IPS DF 4.7 (cell line): ENCODE data around the gene NYAP2.

ENCODE experiments used
- DNase-seq: peaks from one replicate; pipeline ENCODE4 v3.0.0-alpha.2; 2013; ENCODE audit warnings: low spot score; ENCODE audit errors: extremely low read depth

Gene NYAP2

DNA sequence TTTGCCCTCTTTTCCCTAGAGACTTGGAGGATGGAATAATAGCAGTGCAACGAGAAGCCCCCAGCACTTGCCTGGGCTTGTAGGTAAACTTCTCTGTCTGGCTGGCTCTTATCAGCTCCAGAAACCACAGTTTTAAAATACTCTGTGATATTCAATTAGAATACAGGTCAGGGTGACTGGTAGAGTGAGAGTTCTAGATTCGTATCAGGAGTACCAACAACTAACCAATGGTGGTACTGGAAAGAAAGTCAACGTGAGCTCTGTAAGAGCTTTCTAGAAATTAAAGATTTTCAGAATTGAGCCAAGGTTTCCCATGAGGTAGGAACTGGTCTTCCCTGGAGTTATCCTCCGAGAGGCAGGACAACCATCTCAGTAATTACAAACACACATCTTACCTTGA lies 216.9 kb downstream of the NYAP2 start:
- no peak for DNase-seq

DNA sequence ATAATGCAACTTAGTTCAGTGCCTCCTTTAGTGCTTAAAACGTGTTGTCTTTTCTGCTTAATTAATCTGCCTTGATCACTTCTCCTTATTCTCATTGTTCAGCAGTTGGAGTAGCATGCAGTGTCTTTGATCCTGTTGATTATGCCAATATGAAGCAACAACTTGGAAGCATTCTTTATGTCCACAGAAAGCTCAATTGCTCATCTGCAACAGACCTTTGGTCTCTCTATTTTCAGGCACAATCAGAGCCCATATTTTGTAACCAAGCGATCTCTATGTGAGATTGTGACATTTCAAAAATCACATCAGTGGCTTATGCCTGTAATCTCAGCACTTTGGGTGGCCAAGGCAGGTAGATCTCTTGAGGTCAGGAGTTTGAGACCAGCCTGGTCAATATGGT lies 217.3 kb downstream of the NYAP2 start:
- DNase-seq, result no peak

DNA sequence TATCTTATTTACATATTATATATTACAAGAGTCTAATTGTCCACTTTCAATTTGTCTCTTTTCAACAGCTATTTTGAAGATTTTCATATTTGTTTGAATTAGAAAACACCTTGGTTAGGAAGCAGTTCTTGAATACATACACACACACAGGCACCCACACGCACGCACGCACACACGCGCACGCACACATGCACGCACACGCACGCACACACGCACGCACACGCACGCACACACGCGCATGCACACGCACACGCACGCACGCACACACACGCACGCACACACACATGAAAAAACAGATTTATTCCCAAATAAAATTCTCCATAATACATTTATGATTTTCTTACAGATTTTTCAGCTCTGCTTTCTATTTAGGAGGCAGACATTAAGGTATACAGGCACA lies 220.7 kb downstream of the NYAP2 start:
- no peak for DNase-seq

DNA sequence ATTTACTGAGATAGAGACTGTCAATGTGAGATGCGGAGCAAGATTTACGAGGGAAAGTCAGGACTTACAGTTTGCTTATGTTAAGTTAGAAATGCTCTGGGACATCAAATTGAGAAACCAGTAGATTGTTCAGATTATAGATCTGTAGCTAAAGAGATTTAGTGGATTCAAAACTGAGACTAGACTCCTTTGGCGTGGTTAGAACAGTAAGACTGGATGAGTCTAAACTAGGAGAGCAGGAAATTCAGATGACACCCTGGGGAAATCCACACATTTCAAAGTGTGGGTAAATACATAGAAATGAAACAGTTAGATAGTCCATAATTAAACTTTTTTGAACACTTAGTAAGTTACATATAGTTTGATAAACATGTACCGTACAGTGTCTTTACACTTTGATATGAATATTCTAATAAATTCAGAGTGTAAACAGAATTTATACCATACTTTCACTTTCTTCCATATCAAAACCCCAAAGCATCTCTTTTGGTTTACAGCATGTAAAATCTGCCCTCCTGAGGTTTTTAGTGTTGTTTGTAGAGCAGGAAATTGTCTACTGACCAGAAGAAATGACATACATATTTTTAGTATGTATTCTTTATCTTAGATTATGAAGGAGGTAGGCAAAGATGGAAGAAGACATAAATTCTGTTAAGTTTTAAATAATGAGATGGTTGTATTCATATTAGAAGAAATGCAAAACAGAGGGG lies 231.5 kb downstream of the NYAP2 start:
- no peak for DNase-seq

DNA sequence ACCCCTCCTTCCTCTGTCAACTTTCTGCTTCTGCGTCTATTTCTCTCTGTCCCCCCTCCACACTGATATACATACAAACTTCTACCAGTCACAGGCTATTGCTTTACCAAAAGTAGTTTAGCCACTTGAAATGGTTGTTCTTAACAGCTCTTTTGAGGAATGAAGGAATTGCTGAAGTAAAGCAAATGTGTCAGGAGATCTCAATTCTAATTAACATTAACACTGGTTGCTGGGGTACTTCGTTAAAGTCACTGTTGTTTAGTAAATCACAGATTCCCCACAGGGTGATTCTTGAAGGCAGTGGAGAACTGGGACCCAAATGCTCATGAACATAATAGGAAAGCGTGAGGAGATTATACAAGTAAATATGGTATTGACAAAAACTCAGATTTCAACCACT lies 232.8 kb downstream of the NYAP2 start:
- no peak for DNase-seq

DNA sequence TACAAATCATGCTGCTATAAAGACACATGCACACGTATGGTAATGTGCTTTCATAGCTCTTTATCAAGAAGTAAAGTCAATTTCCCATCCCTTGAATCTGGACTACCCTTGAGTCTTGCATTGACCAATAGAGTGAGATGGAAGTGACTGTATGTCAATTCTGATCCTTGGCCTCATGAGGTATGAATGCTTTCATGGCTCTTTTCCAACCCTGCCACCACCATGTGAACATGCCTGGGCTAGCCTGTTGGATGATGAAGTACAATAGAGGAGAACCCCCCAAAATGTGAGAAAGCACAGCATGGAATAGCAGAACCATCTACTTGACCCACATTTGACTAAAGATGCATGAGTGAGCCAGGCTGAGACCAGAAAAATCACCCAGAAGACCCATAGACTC lies 237.0 kb downstream of the NYAP2 start:
- DNase-seq, result no peak

DNA sequence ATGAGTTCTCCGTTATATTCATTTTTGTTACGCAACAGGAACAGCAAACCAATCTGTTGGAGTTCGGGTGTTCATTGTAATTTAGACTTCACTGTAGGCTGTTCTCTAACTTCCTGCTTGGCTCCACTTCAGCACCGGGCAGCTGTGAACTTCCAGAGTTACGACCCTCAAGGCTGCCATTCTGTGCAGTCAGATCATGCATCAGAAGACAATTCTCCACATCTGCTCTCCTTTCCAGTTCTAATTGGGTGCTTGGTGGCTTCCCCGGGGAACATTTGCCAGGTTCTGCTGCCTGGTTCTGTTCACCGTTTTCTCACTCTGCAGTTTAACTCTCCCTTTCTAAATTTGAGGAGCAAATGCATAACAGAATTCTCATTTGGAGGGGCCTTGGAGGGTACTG lies 237.7 kb downstream of the NYAP2 start:
- no peak for DNase-seq

DNA sequence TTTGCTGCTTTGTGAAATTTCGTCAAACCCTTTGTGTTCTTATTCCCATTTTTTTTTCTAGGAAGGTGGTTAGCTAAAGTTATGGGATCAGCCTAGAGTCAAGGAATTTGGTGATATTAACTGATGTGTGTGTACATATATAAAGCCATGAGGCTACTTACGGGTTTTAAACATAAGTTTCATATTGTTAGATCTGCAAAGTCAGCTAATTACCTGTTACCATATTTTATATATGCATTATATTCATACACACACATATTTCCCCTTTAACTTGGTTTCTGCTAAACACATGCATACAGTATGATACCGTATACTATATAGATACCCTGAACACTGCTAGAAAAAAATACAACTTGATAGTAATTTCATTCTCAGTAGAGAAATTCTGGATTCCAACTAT lies 241.0 kb downstream of the NYAP2 start:
- DNase-seq, result no peak

DNA sequence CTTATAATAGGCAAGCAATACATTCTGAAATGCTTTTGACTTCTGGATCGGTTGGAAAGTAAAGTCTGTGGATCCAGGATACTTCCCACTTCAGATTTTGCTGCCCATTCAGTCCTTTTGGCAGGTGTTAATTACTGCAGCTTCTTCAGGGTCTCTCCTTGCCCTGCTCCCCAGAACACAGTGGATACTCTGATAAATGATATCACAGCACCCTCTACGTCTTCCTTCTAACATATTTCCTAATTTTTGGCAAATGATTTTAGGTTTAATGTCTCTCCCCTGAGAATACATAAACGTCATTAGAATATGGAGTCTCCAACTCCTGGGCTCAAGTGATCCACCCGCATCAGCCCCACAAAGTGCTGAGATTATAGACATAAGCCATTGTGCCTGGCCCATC lies 249.8 kb downstream of the NYAP2 start:
- DNase-seq, result no peak

DNA sequence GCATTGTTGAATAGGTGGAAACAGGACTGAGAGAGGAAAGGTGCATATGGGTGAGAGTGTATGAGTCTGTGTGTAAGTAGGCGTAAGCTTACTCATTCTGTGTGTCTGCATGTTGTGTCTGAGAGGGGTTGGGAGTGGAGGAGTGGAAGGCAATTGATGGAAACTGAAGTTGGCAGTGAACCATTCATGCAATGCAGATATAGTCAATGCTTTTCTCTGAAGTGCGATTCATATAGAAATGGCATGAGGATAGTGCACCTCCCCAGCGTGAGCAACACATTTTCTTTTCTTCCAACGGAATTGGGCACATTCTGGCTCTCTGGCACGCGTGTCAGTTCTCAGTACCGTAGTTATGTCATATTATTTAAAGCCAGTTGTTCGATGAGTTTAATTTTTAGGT lies 250.5 kb downstream of the NYAP2 start:
- no peak for DNase-seq

DNA sequence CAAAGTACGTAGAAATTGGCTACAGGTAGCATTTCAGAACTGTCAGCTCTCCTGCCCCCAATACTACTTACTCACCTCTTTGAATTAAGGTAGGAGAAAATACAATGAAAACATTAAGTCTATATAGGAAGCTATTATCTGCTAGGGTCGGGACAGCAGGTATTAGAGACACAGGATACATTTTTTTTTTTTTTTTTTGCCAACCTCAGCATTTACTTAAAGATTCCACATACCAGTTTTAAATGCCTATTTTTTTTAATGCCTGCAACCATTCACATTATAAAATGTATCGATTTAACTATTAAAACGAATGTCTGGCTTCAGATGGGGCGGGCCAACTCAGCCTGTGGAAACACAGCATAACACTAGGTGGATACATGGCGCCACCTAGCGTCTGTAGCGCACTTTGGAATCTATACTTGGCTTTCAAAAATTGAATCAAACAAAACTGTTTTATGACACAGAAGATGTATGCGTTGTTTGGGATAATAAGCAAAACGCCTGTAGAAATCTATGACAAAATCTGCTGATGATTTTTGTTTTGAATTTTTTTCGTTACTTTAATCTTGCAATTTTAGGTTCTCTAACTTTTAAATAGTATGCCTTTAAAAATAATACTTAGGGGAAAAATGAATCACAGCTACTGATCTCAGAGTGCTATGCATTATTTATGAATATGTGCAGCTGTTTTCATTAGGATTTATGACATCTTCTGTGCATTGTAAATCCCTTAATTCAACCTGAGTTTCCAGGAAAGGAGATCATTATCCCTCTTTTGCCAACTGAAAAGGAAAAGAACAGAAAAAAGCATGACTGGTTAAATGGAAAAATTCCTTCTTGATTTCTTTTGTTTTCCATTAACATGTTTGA lies 261.0 kb downstream of the NYAP2 start:
- DNase-seq, result no peak

DNA sequence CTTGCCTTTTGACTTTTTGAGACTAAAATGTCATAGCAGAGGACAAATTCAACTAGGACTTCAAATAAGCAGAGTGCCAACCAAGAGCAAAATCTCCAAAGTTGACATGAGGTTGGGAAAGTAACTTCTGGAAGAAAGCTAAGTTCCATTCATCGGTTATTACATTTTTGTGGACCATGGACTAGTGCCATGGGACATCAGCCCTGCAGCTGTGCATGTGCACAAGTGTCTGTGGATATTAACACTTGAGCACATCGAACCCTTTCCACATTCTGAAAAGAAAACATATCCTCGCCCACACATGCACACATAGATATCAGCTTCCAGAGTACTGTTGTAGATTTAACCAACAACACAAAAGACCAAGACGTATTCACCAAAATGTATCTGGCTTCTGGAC lies 262.6 kb downstream of the NYAP2 start:
- no peak for DNase-seq

DNA sequence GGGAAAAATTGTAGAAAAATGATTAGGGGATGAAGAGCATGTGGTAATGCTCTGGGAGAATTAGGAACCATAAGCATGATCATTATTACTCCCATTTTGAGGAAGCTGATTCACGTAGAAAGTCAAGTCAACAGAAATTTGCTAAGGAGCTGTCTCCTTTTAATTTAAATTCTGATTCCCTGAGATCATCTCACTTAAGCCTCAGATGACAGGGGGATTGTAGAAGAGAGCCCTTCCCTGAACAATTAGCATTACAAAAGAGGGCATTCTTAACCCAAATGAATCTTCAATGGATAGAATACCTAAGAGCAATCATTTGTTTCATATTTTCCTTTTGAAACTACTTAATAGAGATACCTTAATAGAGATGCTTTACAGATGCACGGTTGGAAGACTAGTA lies 267.9 kb downstream of the NYAP2 start:
- no peak for DNase-seq

DNA sequence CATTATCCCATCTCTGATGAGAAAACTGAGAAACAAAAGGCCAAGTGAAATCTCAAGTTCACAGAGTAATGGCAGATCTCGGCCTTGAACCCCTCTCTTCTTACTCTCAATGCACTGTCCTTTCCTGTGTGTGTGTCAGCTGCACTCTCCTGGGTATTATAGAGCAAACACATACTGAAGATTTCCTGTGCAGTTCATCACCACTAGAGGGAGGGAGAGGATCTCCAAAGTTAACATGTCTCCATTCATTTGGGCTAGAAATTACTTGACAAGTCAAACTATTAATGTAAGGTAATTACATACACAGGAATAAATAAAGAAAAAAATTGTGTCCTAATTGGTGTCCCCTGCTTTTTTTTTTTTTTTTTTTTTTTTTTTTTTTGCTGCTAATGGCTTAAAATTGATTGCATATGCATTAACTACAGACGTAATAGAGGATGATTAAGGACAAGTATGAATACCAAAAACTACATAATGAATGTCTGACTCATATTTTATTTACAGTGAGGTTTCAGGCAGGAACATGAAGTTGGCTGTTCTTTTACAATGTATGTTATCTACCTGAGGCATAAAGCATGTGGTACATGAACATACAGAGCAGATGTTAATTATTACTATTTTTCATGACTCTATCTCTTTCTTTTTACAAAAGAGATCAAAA lies 269.2 kb downstream of the NYAP2 start:
- no peak for DNase-seq

DNA sequence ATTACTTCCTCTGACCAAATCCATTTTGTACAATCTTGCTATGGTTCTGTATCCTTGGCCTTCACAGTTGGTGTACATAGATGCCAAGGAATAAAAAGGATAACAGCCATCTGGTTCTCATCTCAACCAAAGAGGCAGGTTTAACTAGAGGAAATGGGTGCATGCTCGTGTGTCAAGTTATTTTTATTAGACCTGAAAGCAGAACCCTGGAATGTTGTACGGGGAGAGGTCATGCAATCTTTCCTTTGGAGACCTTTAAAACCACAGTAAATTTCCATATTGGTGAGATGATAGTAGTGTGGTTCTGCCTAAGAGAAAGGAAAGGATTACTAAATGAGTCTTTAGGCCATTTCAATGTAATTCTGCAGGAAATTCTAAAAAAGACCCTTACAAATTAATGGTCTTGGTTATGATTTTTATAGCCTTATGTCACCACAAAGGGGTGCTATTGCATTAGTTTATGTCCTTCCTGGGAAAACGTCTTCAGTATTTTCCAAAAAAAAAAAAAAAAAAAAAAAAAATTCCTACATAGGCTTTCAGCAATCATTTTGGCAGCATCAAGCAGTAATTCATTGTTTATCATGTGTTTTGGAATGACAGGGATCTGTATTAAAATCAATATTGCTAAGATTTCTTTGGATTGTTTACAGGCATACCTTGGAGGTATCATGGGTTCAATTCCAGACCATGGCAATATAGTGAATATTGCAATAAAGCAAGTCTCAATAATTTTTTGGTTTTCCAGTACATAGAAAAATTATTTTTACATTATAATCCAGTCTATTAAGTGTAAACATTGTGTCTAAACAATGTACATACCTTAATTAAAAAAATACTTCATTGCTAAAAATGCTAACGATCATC lies 270.8 kb downstream of the NYAP2 start:
- DNase-seq, result no peak

DNA sequence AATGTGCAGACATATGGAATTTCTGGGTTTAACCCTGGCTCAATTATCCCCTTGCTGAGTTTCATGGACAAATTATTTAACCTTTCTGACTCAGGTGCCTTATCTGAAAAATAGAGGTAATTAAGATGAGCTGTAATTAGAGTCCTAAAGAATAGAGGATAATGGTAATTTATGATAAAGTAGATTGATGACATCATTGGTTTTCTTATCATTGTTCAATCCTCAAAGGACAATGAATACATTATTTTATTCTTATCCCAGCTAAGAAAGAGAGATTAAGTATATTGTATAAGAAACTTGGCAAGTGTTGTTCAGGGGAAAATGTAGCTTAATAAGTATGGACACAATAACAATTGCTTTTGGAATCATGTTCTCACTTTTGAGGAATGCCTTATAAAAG lies 279.3 kb downstream of the NYAP2 start:
- DNase-seq, result no peak

DNA sequence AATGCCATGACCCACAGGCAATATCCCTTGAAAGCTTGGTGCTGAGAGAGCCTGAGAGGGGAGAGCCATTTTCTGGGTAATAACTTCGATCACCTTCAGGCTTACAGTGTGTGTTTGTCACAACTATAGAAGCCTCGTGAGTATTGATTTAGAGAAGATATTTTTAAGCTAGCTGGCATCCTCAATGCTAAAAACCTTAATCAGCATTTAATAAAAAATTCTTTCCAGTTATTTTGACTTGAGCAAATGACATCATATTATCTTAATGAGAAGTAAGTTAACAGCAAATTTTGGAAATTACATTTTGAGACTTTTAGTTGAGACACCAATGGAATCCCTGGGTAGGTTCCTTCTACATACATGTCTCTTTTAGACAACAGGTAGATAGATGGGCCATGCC lies 283.7 kb downstream of the NYAP2 start:
- DNase-seq, result no peak

DNA sequence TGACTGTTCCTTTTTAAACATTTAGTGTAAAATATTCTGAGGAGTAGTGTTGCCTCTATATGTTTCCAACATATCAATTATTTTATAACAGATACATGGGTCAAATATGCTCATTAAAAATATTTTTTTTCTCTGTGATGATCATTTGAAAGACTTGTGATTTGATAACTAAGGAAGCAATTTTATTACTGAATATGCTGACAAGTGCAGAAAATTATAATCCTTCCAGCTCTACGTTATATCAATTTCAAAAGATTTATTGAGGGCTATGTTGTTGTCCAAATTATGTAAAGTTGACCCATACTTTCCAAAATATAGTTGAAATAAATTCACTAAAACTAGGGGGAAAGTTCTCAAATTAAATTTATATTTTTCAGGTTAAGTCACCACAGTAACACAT lies 290.6 kb downstream of the NYAP2 start:
- DNase-seq, result no peak

DNA sequence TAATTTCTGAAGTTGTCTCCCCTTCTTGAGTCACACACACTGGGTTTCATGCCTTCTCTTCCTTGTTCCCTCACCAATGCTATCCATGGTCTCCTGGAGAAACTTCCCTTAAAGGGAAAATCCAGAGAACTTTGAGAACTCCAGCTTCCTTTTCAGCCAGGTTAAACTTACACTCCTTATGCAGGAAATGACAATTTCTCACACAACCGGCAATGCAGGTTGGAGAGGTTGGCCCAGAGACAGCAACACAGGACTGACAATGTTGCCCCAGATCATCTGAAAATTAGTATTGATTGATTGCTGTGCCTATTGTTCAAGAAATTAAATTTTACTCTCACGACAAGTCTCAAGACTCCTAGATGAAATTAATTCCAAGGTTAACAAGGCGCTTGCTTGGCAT lies 292.2 kb downstream of the NYAP2 start:
- no peak for DNase-seq

DNA sequence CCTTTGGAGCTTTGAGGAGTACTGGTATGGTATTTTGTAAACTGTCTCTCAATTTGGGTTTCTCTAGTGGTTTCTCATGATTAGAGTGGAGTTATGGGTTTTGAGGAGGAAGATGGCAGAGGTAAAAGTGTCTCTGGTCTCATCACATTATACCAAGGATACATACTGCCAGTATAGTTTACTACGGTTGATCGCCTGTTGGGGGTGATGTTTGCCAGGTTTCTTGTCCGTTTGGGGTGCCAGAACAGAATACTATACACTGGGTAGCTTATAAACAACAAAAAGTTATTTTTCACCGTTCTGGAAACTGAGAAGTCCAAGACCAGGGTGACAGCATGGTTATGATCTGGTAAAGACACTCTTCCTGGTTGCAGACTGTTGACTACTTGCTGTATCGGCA lies 293.7 kb downstream of the NYAP2 start:
- no peak for DNase-seq

DNA sequence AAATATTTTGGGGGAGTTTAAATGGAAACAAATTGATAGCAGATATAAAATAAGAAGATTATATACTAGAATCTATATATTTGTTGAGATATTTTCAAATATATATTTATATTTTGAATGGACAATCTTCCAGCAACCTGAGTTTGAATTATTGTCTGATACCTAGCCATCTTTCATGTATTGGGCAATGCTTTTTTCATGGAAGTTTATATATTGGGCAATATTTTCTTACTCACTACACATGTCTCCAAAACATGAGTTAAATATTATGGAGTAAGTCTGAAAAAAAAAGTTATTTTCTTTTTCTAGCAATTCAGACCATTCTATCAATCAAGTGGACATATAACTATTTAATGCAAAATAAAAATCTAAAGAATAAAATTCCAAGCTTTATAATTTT lies 295.2 kb downstream of the NYAP2 start:
- DNase-seq, result no peak

DNA sequence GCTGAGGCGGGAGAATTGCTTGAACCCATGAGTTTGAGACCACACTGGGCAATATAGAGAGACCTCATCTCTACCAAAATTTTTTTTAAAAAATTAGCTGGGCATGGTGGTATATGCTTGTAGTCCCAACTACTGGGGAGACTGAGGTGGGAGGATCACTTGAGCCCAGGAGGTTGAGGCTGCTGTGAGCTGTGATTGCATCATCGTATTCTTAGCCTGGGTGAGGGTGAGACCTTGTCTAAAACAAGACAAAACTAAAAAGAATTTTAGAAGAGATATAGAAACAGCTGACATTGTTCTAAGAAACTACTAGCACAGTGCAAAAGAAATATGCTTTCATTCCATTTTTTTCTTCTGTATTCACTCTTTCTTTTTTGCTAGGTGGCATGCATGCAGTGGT lies 298.4 kb downstream of the NYAP2 start:
- DNase-seq, result no peak
